K562 (cell line): ENCODE results near the gene NRCAM. TPM values are rescaled to one million over a fixed set of nuclear protein-coding genes. Genes with fewer than 3 reads are reported as not detected.

Experiments used
- ATAC-seq: fragments of 200-7000 bp; cut with Tn5 transposase; 3 replicates; pipeline ENCODE4 v1.9.1; 2020; ENCODE audit warnings: moderate library complexity
- BruUV-seq: library from RNA; stranded (reverse); fragments of 400-500 nt; replicated peaks from 2 replicates; lab custom pipeline; 2021; lab: Mats Ljungman, UMichigan
- CTCF ChIA-PET: fragments of 300-600 bp; formaldehyde crosslinking; extraction: SDS; loops from one replicate; lab custom pipeline; 2021; ENCODE audit warnings: low intra/inter-chr PET ratio; lab: Yijun Ruan, JAX
- POLR2A ChIA-PET: fragments of 300-600, 350-650 bp; sonication (Branson Sonifier 250); formaldehyde crosslinking; extraction: SDS; loops from one replicate; lab custom pipeline; 2021; ENCODE audit warnings: antibody characterized with exemption, inconsistent platforms; lab: Yijun Ruan, JAX
- DNase-seq, 4 experiments: peaks; one replicate each; pipeline versions ENCODE4 v3.0.0 to v3.0.0-alpha.2; 2011 to 2018; ENCODE audit warnings: low spot score in 3 of 4, mixed read lengths in 3 of 4; ENCODE audit errors: extremely low read depth in 1 of 4
- FAIRE-seq: peaks from 2 replicates; lab custom pipeline; 2011; peaks lifted over from hg19 to GRCh38; lab: Jason Lieb, UNC
- H2AFZ ChIP-seq: 2 replicates; pipeline ENCODE4 v1.6.0; 2011; ENCODE audit warnings: low read depth, low read length, control low read depth, inconsistent platforms
- H3K27ac ChIP-seq: fragments of 200-600 bp; 3 replicates; pipeline ENCODE4 v1.8.0; 2011; ENCODE audit warnings: low read depth, mild to moderate bottlenecking, control low read depth, inconsistent platforms, low read length, moderate library complexity, mixed read lengths; ENCODE audit errors: extremely low read depth
- H3K27me3 ChIP-seq, 2 experiments: fragments of 300-600 bp in 1 of 2; 2 replicates in 1 of 2; 3 replicates in 1 of 2; pipeline versions ENCODE4 v1.6.0 to v1.8.0; 2011; ENCODE audit warnings: inconsistent platforms in 2 of 2, low read length in 2 of 2, mild to moderate bottlenecking in 1 of 2, mixed read lengths in 1 of 2, moderate library complexity in 1 of 2; ENCODE audit not compliant: control insufficient read depth in 2 of 2, insufficient read depth in 2 of 2
- H3K36me3 ChIP-seq: fragments of 300-600 bp; 3 replicates; pipeline ENCODE4 v1.8.0; 2011; ENCODE audit warnings: mild to moderate bottlenecking, low read length, inconsistent platforms; ENCODE audit not compliant: control insufficient read depth, insufficient read depth
- H3K4me1 ChIP-seq, 2 experiments: fragments of 200-600 bp in 1 of 2; replicated peaks in 1 of 2; 2 replicates in 1 of 2; 3 replicates in 1 of 2; pipeline versions ENCODE4 v1.5.1 to v1.8.0; 2011; ENCODE audit warnings: inconsistent platforms in 2 of 2, low read length in 2 of 2, mild to moderate bottlenecking in 1 of 2, mixed read lengths in 1 of 2, moderate library complexity in 1 of 2; ENCODE audit not compliant: control insufficient read depth in 2 of 2, insufficient read depth in 2 of 2
- H3K4me2 ChIP-seq: 2 replicates; pipeline ENCODE4 v1.6.1; 2011; ENCODE audit warnings: low read length, control low read depth, inconsistent platforms, mixed read lengths; ENCODE audit not compliant: insufficient read depth
- H3K4me3 ChIP-seq: fragments of 200-600 bp; sonication (generic), shearing (Covaris generic); 2 replicates; pipeline ENCODE4 v1.5.1; 2016; ENCODE audit warnings: control low read depth, inconsistent platforms
- H3K79me2 ChIP-seq: fragments of 200-600 bp; 3 replicates; pipeline ENCODE4 v1.8.0; 2011; ENCODE audit warnings: low read length, inconsistent platforms; ENCODE audit not compliant: control insufficient read depth, insufficient read depth
- H3K9ac ChIP-seq, 2 experiments: 2 replicates each; pipeline versions ENCODE4 v1.6.0 to v1.6.1; 2011; ENCODE audit warnings: low read depth in 2 of 2, low read length in 2 of 2, control low read depth in 1 of 2, inconsistent platforms in 1 of 2, mild to moderate bottlenecking in 1 of 2, mixed read lengths in 1 of 2; ENCODE audit not compliant: insufficient read depth in 1 of 2
- H3K9me1 ChIP-seq: one replicate; pipeline ENCODE4 v1.6.0; 2011; ENCODE audit warnings: inconsistent platforms, mild to moderate bottlenecking, low read length, moderate library complexity; ENCODE audit not compliant: control insufficient read depth, insufficient read depth
- H3K9me3 ChIP-seq: replicated peaks from 2 replicates; pipeline ENCODE4 v1.5.1; 2011; ENCODE audit warnings: low read depth, low read length, inconsistent platforms; ENCODE audit not compliant: control insufficient read depth, insufficient read depth
- H4K20me1 ChIP-seq: replicated peaks from 2 replicates; pipeline ENCODE4 v1.6.1; 2011; ENCODE audit warnings: low read length, inconsistent platforms, mixed read lengths; ENCODE audit not compliant: control insufficient read depth, insufficient read depth
- CBFB ChIP-seq: sonication (generic); formaldehyde crosslinking; IDR thresholded peaks from 2 replicates; pipeline ENCODE4 v1.4.0; 2020; ENCODE audit warnings: mild to moderate bottlenecking, missing genetic modification reagents
- CBX3 ChIP-seq, 2 experiments: IDR thresholded peaks; 1 replicate in 1 of 2; 2 replicates in 1 of 2; pipeline ENCODE4 v1.6.1; 2012; ENCODE audit warnings: inconsistent platforms in 2 of 2, low read length in 2 of 2, borderline replicate concordance in 1 of 2, control low read depth in 1 of 2
- CXXC5 ChIP-seq: fragments of 250-450 bp; sonication (Bioruptor Pico); IDR thresholded peaks from 2 replicates; pipeline ENCODE4 v1.8.0; 2022; ENCODE audit warnings: inconsistent platforms, mild to moderate bottlenecking, moderate library complexity
- DNMT1 ChIP-seq: fragments of 450-650 bp; IDR thresholded peaks from 2 replicates; pipeline ENCODE4 v1.6.1; 2016; ENCODE audit warnings: antibody characterized with exemption, mild to moderate bottlenecking
- FOXP1 ChIP-seq: sonication (generic); formaldehyde crosslinking; IDR thresholded peaks from 2 replicates; pipeline ENCODE4 v1.8.0; 2022; ENCODE audit warnings: mild to moderate bottlenecking, missing genetic modification reagents
- NFIC ChIP-seq: fragments of 450-650 bp; IDR thresholded peaks from 2 replicates; pipeline ENCODE4 v1.6.1; 2017; ENCODE audit warnings: mild to moderate bottlenecking, inconsistent platforms
- NFIX ChIP-seq: fragments of 250-450 bp; sonication (Bioruptor Pico); IDR thresholded peaks from 2 replicates; pipeline ENCODE4 v1.4.0; 2020; ENCODE audit warnings: low read depth, mild to moderate bottlenecking, moderate library complexity
- NFRKB ChIP-seq: fragments of 450-650 bp; IDR thresholded peaks from 2 replicates; pipeline ENCODE4 v1.6.1; 2016; ENCODE audit warnings: low read depth
- NR2F6 ChIP-seq: fragments of 450-650 bp; formaldehyde crosslinking; IDR thresholded peaks from 2 replicates; pipeline ENCODE4 v1.4.0; 2020; ENCODE audit warnings: mild to moderate bottlenecking
- PCBP2 ChIP-seq: fragments of 200-400 bp; formaldehyde crosslinking; IDR thresholded peaks from 2 replicates; pipeline ENCODE4 v1.6.1; 2018; ENCODE audit warnings: low read length, low read depth, mild to moderate bottlenecking, moderate library complexity; ENCODE audit not compliant: poor library complexity, severe bottlenecking
- POLR2AphosphoS5 ChIP-seq: IDR thresholded peaks from 2 replicates; pipeline ENCODE4 v1.6.1; 2011; ENCODE audit warnings: mild to moderate bottlenecking, low read depth, low read length, moderate library complexity; ENCODE audit not compliant: control insufficient read depth, insufficient read depth
- POLR3A ChIP-seq: IDR thresholded peaks from 2 replicates; pipeline ENCODE4 v1.6.1; 2011; ENCODE audit warnings: borderline replicate concordance, mild to moderate bottlenecking, moderate library complexity; ENCODE audit not compliant: insufficient read length, insufficient read depth; ENCODE audit errors: extremely low read depth
- SMAD4 ChIP-seq: fragments of 250-450 bp; sonication (Bioruptor Pico); conservative IDR thresholded peaks from 2 replicates; pipeline ENCODE4 v1.8.0; 2021; ENCODE audit warnings: inconsistent platforms, mild to moderate bottlenecking, moderate library complexity
- STAG1 ChIP-seq: sonication (generic); formaldehyde crosslinking; IDR thresholded peaks from 2 replicates; pipeline ENCODE4 v1.5.0; 2020; ENCODE audit warnings: missing genetic modification reagents, borderline replicate concordance
- TSC22D4 ChIP-seq: fragments of 450-650 bp; IDR thresholded peaks from 2 replicates; pipeline ENCODE4 v1.6.1; 2016; ENCODE audit warnings: missing genetic modification characterization, missing biosample characterization, control low read depth
- ZNF274 ChIP-seq: IDR thresholded peaks from 2 replicates; pipeline ENCODE4 v1.6.1; 2011; ENCODE audit warnings: low read depth, mild to moderate bottlenecking, low read length, moderate library complexity, borderline replicate concordance
- WGBS: fragments of 100-300 bp; shearing (Covaris generic); methylation state at CpG from one replicate; pipeline ENCODE4 v1.1.6; 2016; ENCODE audit warnings: low coverage, mixed read lengths; ENCODE audit not compliant: insufficient coverage; ENCODE audit errors: missing lambda C conversion rate; 5-methylcytosine and 5-hydroxymethylcytosine counted together
- in situ Hi-C: fragments of 300-500 bp; cut with MboI; formaldehyde crosslinking; loops from 4 replicates; pipeline ENCODE4 v1.15.0; 2018; ENCODE audit warnings: inconsistent platforms, mixed read lengths
- intact Hi-C: fragments of 100-400 bp; cut with micrococcal nuclease; formaldehyde crosslinking; loops from 2 replicates; pipeline ENCODE4 v1.14.2; 2022
- polyA plus RNA-seq, 8 experiments: library from polyadenylated mRNA; depleted of rRNA in 4 of 8; stranded (reverse) in 5 of 8; unstranded in 3 of 8; fragments of >200 nt; fragmentation: Nextera tagmentation in 2 of 8; fragmentation: Illumina TruSeq in 1 of 8; extraction: Ambion mirVana in 2 of 8; extraction: Trizol in 1 of 8; gene quantifications; 2 replicates each; pipeline versions ENCODE4 v1.2.1 to v1.2.3, GENCODE V29; 2011 to 2014; ENCODE audit warnings: inconsistent platforms in 1 of 8, missing spikeins in 1 of 8
- total RNA-seq, 7 experiments: library from RNA; depleted of rRNA in 6 of 7; stranded (reverse); fragments of >200 nt in 6 of 7; fragmentation: Illumina TruSeq in 2 of 7; extraction: Trizol in 2 of 7; gene quantifications; 2 replicates each; pipeline versions ENCODE4 v1.2.1 to v1.2.3, GENCODE V29; 2011 to 2021; ENCODE audit warnings: low replicate concordance in 1 of 7
- TF ChIP-seq, protein P1 (sequence below): sonication (generic); formaldehyde crosslinking; IDR thresholded peaks from 2 replicates; pipeline ENCODE4 v1.8.0; 2022; ENCODE audit warnings: missing genetic modification reagents, mild to moderate bottlenecking, borderline replicate concordance

Gene NRCAM
- total and polyA plus RNA-seq, 9 of the 15 experiments (the other 6 are each of a cell fraction or from before 2014, with no cell fraction given): 0.03 to 0.54 (median 0.12) TPM; not detected in 1

DNA sequence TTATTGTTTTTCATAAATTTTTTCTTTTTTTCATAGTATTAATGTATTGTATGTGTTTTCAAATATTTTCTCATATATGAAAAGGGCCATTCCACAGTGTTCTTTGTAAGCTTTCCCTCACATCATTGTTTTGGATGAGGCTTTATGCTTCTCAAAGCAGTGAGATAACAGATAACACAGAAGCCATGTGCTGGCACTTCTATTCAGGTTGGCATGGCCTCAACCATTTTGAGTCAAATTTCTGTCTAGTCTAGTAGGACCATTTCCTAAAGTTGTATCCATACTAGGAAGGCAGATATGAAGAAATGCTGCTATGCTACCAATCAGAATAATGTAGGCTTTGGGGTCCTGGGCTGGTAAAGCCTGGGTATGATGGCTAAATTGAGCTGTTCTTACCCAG is 190.2 kb downstream of the NRCAM start (continued):
- TF ChIP-seq POLR2AphosphoS5 (no peak), CBX3 (IDR thresholded peaks at IDR 0.05; ENCODE audit: borderline replicate concordance in 1 of 2, low read length in 2 of 2) (no peak)

DNA sequence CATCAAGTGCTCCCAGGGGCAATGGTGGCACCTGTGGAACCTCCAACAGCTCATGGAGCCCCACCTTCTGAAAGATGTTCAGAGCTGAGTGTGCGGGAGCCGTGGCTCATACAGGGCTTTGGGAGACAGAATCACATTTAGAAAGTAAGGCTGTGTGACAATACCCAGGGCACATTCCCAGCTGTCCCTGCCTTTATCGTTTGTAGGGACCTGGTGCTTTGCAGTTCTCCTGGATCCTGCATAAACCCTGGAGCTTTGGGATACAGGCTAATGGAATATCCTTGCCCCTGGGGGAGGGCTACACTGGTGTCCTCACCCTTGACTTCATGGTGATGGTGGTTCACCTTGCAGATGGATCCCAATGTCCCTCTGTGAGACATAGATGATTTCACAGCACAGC is 191.2 kb downstream of the NRCAM start:
- H3K79me2 ChIP-seq: no peaks in the 10 kb centered on the region
- H4K20me1 ChIP-seq: no peaks in the 10 kb centered on the region
- FAIRE-seq (no peak), ATAC-seq (no peak), DNase-seq (no peak)
- BruUV-seq: no TSS peak
- no peak overlapping the region for H3K4me3 ChIP-seq
- WGBS: 4% methylated on average over 3 of the region's 3 CpGs
- no peak overlapping the region for H3K27ac ChIP-seq
- no peak overlapping the region for H3K9ac ChIP-seq
- no peaks in the 10 kb centered on the region for H3K36me3 ChIP-seq
- peaks cover 3 to 9% of the 10 kb centered on the region in 2 experiments; a peak in 2 of 5 replicates for H3K27me3 ChIP-seq
- no peak overlapping the region for H3K4me2 ChIP-seq
- H2AFZ ChIP-seq: no peak overlapping the region
- no peaks in the 10 kb centered on the region; a peak in 1 of 5 replicates for H3K4me1 ChIP-seq
- TF ChIP-seq FOXP1 (no peak), TSC22D4 (tag) (no peak), DNMT1 (no peak), CXXC5 (no peak), NFRKB (no peak), NFIX (CRISPR knock-in tag) (no peak), ZNF274 (no peak), SMAD4 (CRISPR knock-in tag) (no peak), NR2F6 (CRISPR knock-in tag) (no peak), PCBP2 (no peak), POLR3A (no peak), STAG1 (no peak), NFIC (no peak), CBFB (CRISPR knock-in tag) (no peak)
- TF ChIP-seq, protein P1, sequence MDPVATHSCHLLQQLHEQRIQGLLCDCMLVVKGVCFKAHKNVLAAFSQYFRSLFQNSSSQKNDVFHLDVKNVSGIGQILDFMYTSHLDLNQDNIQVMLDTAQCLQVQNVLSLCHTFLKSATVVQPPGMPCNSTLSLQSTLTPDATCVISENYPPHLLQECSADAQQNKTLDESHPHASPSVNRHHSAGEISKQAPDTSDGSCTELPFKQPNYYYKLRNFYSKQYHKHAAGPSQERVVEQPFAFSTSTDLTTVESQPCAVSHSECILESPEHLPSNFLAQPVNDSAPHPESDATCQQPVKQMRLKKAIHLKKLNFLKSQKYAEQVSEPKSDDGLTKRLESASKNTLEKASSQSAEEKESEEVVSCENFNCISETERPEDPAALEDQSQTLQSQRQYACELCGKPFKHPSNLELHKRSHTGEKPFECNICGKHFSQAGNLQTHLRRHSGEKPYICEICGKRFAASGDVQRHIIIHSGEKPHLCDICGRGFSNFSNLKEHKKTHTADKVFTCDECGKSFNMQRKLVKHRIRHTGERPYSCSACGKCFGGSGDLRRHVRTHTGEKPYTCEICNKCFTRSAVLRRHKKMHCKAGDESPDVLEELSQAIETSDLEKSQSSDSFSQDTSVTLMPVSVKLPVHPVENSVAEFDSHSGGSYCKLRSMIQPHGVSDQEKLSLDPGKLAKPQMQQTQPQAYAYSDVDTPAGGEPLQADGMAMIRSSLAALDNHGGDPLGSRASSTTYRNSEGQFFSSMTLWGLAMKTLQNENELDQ (CRISPR knock-in tag): no peak
- ChIA-PET CTCF (no interaction called here), POLR2A (interaction anchor here (0.6 to 0.8 kb wide), 2 partner anchors 11 to 28 kb away, joined by 3 read pairs; no protein-coding TSS in a partner anchor)
- H3K9me1 ChIP-seq: no peaks in the 10 kb centered on the region
- no peaks in the 10 kb centered on the region for H3K9me3 ChIP-seq
- in situ Hi-C loops (no loop called here), intact Hi-C loops (loop anchor here (10.0 kb wide), 1 partner anchor 80 kb away; no protein-coding TSS in a partner anchor)
